OCI-LY3 (cell line): ENCODE data around the gene POLR2L.

ENCODE experiments used
- H2AFZ ChIP-seq: fragments of 200-600, 300-600 bp; shearing (Covaris generic); 2 replicates; pipeline ENCODE4 v1.6.0; 2014; ENCODE audit warnings: antibody characterized with exemption, low read depth, low read length
- H3K27ac ChIP-seq: fragments of 200-600, 300-600 bp; sonication (generic); 2 replicates; pipeline ENCODE4 v1.5.1; 2014; ENCODE audit warnings: mild to moderate bottlenecking, low read length, moderate library complexity, mixed read lengths
- H3K27me3 ChIP-seq: fragments of 200-600, 300-600 bp; sonication (generic); 2 replicates; pipeline ENCODE4 v1.6.1; 2014; ENCODE audit warnings: low read depth, low read length, mixed read lengths
- H3K36me3 ChIP-seq: fragments of 200-600, 300-600 bp; sonication (generic); replicated peaks from 2 replicates; pipeline ENCODE3; 2014; ENCODE audit warnings: low read depth, low read length, mixed read lengths
- H3K4me1 ChIP-seq: fragments of 300-600, 200-600 bp; sonication (generic); 2 replicates; pipeline ENCODE4 v1.6.1; 2014; ENCODE audit warnings: low read length, mixed read lengths
- H3K4me2 ChIP-seq: fragments of 200-600, 300-600 bp; sonication (generic); 2 replicates; pipeline ENCODE4 v1.6.1; 2014; ENCODE audit warnings: low read length, mixed read lengths
- H3K4me3 ChIP-seq: fragments of 300-600, 200-600 bp; sonication (generic); 2 replicates; pipeline ENCODE4 v1.5.1; 2014; ENCODE audit warnings: antibody characterized with exemption, mild to moderate bottlenecking, low read length, moderate library complexity
- H3K79me2 ChIP-seq: fragments of 300-600, 200-600 bp; shearing (Covaris generic); 2 replicates; pipeline ENCODE4 v1.6.1; 2014; ENCODE audit warnings: mild to moderate bottlenecking, low read length, mixed read lengths
- H3K9ac ChIP-seq: fragments of 300-600, 200-600 bp; shearing (Covaris generic); 2 replicates; pipeline ENCODE4 v1.6.0; 2014; ENCODE audit warnings: mild to moderate bottlenecking, low read length, moderate library complexity
- H3K9me3 ChIP-seq: fragments of 200-600, 300-600 bp; shearing (Covaris generic); 2 replicates; pipeline ENCODE4 v1.6.1; 2014; ENCODE audit warnings: low read length, mixed read lengths; ENCODE audit not compliant: insufficient read depth
- H4K20me1 ChIP-seq: fragments of 200-600, 300-600 bp; sonication (generic); 2 replicates; pipeline ENCODE4 v1.6.1; 2016; ENCODE audit warnings: low read length, mixed read lengths; ENCODE audit not compliant: insufficient read depth
- EZH2phosphoT487 ChIP-seq: fragments of 200-600 bp; shearing (Covaris generic); IDR thresholded peaks from 2 replicates; pipeline ENCODE4 v1.6.1; 2018; ENCODE audit warnings: antibody characterized with exemption, mixed run types, low read depth
- TF ChIP-seq, protein P1 (sequence below): fragments of 200-600, 300-600 bp; sonication (generic); IDR thresholded peaks from 2 replicates; pipeline ENCODE4 v1.5.1; 2014; ENCODE audit warnings: antibody characterized with exemption, low read length, low read depth

The POLR2L gene

DNA sequence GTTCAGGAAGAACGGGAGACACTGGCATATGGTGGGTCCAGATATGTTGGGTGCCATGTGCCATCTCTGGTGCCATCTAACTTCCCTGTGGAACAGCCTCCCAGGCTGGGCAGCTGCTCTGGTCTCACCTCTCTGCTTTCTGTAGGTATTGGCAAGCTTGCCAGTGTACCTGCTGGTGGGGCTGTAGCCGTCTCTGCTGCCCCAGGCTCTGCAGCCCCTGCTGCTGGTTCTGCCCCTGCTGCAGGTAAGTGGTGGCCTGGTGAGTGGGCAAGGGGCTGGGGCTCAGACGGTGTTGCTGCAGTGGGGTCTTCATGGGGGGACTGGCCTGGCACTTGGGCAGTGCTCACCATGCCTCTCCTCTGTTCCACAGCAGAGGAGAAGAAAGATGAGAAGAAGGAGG lies 29.9 kb downstream of the POLR2L start:
- TF ChIP-seq, protein P1, sequence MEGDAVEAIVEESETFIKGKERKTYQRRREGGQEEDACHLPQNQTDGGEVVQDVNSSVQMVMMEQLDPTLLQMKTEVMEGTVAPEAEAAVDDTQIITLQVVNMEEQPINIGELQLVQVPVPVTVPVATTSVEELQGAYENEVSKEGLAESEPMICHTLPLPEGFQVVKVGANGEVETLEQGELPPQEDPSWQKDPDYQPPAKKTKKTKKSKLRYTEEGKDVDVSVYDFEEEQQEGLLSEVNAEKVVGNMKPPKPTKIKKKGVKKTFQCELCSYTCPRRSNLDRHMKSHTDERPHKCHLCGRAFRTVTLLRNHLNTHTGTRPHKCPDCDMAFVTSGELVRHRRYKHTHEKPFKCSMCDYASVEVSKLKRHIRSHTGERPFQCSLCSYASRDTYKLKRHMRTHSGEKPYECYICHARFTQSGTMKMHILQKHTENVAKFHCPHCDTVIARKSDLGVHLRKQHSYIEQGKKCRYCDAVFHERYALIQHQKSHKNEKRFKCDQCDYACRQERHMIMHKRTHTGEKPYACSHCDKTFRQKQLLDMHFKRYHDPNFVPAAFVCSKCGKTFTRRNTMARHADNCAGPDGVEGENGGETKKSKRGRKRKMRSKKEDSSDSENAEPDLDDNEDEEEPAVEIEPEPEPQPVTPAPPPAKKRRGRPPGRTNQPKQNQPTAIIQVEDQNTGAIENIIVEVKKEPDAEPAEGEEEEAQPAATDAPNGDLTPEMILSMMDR, result no peak
- TF ChIP-seq EZH2phosphoT487, result no peak
- H3K4me3 ChIP-seq, result no peak overlapping the region
- H3K27ac ChIP-seq, result no peak overlapping the region
- peaks cover 53% of the 10 kb centered on the region for H3K79me2 ChIP-seq
- peaks cover 39% of the 10 kb centered on the region for H3K36me3 ChIP-seq
- H3K4me2 ChIP-seq, result no peak overlapping the region
- H3K4me1 ChIP-seq, result peaks cover 21% of the 10 kb centered on the region
- H3K27me3 ChIP-seq, result no peaks in the 10 kb centered on the region
- peaks cover 26% of the 10 kb centered on the region for H4K20me1 ChIP-seq
- H3K9me3 ChIP-seq, result no peaks in the 10 kb centered on the region
- no peak overlapping the region for H2AFZ ChIP-seq
- H3K9ac ChIP-seq, result no peak overlapping the region

DNA sequence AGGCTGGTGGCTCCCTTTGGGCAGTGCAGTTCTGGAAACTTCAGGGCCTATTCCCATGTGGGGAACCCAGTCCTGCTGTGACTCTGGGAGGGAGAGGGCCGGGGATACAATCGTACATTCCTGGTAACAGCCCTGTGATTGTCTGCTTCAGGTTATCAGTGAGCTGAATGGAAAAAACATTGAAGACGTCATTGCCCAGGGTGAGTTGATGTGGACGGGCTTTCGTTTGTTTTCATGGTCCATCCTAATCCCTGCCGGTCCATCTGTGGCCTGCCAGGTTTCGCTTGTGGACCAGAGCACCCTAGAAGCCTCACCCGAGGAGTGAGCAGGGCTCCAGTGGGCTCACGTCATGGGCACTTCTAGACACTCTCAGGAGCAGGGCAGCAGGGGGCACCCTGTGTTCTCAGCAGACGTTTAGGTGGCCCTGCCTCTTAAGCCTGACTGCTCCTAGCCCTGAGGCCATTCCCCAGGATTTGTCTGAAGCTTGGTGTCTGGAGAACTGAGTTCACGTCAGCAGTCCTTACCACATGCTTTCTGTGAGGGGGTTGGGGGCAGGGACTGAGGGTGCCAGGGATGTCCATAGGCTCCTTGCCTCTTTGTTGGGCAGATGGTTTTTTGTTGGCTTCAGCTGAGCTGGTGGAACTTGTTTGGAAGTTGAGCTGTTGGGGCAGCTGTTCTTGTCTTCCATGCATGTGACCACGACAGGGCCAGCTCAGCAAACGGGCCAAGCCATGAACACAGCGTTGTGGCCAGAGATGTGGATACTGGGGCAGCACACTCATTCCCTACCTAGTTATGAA lies 30.7 kb downstream of the POLR2L start:
- Histone ChIP-seq H3K4me1 (peaks cover 21% of the 10 kb centered on the region), H2AFZ (no peak overlapping the region), H3K79me2 (peaks cover 53% of the 10 kb centered on the region), H4K20me1 (peaks cover 26% of the 10 kb centered on the region), H3K27ac (peak overlapping the region; percentile 87), H3K36me3 (peaks cover 39% of the 10 kb centered on the region), H3K4me3 (peak overlapping the region; percentile 94), H3K27me3 (no peaks in the 10 kb centered on the region), H3K4me2 (peak overlapping the region; percentile 96), H3K9ac (peak overlapping the region; percentile 94), H3K9me3 (no peaks in the 10 kb centered on the region)
- TF ChIP-seq, protein P1, result peak; percentile 21; the same call in 1 of the 2 replicates
- no peak for TF ChIP-seq EZH2phosphoT487

DNA sequence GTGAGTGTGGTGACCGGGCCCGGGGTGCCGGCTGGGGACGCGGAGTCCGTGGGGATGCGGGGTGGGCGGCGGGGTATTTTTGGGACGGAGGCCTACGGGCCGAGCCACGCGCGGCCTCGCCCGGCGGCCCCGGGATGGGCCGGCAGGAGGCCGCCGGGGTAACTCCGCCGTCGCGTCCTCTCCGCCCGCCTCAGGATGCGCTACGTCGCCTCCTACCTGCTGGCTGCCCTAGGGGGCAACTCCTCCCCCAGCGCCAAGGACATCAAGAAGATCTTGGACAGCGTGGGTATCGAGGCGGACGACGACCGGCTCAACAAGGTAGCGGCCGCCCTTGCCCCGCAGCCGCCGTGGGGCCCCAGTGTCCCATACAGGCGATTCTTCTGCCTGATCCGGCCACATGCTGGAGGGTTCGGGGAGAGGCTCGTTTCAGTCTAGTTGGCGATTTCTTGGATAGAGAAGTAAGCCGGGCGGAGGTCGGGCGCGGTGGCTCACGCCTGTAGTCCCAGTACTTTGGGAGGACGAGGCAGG lies 32.2 kb downstream of the POLR2L start:
- H3K4me2 ChIP-seq, result peak overlapping the region; percentile 96
- H4K20me1 ChIP-seq, result peaks cover 26% of the 10 kb centered on the region
- H3K9ac ChIP-seq, result peak overlapping the region; percentile 94
- no peaks in the 10 kb centered on the region for H3K27me3 ChIP-seq
- H3K4me1 ChIP-seq, result peaks cover 23% of the 10 kb centered on the region
- H3K36me3 ChIP-seq, result peaks cover 39% of the 10 kb centered on the region
- no peak overlapping the region for H2AFZ ChIP-seq
- H3K9me3 ChIP-seq, result no peaks in the 10 kb centered on the region
- TF ChIP-seq, protein P1, result no peak
- no peak for TF ChIP-seq EZH2phosphoT487
- peaks cover 53% of the 10 kb centered on the region for H3K79me2 ChIP-seq
- H3K4me3 ChIP-seq, result peak overlapping the region; percentile 94
- peak overlapping the region; percentile 87 for H3K27ac ChIP-seq

DNA sequence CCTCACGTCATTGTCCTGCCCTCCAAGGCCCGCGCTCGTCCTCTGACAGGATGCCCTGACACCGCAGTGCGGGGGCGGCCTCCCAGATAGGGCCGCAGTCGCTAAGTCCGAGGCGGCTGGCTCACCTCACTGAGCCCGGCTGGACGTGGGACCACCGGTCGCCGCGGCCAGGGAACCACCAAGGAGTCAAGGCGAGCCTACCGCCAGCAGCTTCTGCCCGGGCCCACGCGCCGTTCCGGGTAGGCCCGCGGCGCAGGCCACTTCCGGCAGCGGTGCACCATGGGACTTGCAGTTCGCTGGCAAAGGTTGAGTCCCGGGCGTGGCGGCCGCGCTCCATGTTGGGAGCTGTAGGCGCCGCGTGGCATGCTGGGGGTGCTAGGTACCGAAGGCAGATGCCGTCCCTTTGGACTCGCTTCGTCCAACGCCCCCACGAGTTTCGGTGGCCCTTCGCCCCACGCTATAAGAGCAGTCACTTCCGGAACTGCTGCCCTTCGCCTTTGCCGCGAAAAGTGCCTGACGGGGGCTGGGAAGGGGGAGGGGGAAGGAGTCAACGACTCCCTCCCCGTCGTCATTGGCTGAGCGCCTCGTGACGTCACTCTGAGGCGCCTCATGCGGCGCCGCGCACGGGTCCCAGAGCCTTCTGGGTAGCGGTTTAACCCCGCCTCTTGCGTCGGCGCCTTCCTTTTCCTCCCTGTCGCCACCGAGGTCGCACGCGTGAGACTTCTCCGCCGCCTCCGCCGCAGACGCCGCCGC lies 32.9 kb downstream of the POLR2L start, which contains the start of gene RPLP2:
TSS of gene RPLP2 (plus strand) at position 681 of the 753 bp plus-strand sequence. CDS start 268 bp downstream, outside the sequence.
- Histone ChIP-seq H2AFZ (peak within 1 kb of the TSS; percentile 88; the same call in 1 of the 2 replicates), H3K4me3 (peak within 1 kb of the TSS; percentile 94), H3K4me1 (peaks cover 24% of the 10 kb centered on the region), H3K9me3 (no peaks in the 10 kb centered on the region), H3K27me3 (no peaks in the 10 kb centered on the region), H3K9ac (peak within 1 kb of the TSS; percentile 94), H3K36me3 (peaks cover 39% of the 10 kb centered on the region), H4K20me1 (peaks cover 26% of the 10 kb centered on the region), H3K27ac (peak within 1 kb of the TSS; percentile 87), H3K4me2 (peak within 1 kb of the TSS; percentile 98), H3K79me2 (peaks cover 53% of the 10 kb centered on the region)
- TF ChIP-seq, protein P1, result no peak
- no peak for TF ChIP-seq EZH2phosphoT487
